Measurements from ENCODE around the gene MIF.

- TF ChIP-seq CTCF (IDR thresholded peaks at IDR 0.05; ENCODE audit: low read depth, low read length) = no peak
- no peak for TF ChIP-seq POLR2A (IDR thresholded peaks at IDR 0.05; ENCODE audit: extremely low read depth, insufficient read length)
- no peak for TF ChIP-seq MAX (IDR thresholded peaks at IDR 0.05; ENCODE audit: low read depth, low read length)
Measured at GRCh38 chr22:23874871-23875270, 19.3 kb upstream of the MIF start.
